Rectal smooth muscle tissue (tissue), 1 donor: Measurements from ENCODE around the gene DKC1.
A peak's percentile ranks its signal among the peaks of the same experiment; 100 is the strongest.

Experiments
- H3K27ac ChIP-seq: one replicate; pipeline ENCODE4 v1.7.0; 2013; ENCODE audit warnings: low read depth, low read length, inconsistent platforms
- H3K27me3 ChIP-seq: one replicate; pipeline ENCODE4 v1.7.0; 2013; ENCODE audit warnings: low read length; ENCODE audit not compliant: control insufficient read depth, insufficient read depth
- H3K36me3 ChIP-seq: one replicate; pipeline ENCODE4 v1.7.0; 2013; ENCODE audit warnings: low read length; ENCODE audit not compliant: control insufficient read depth, insufficient read depth
- H3K4me1 ChIP-seq: one replicate; pipeline ENCODE4 v1.7.0; 2013; ENCODE audit warnings: low read length; ENCODE audit not compliant: control insufficient read depth, insufficient read depth
- H3K4me3 ChIP-seq: one replicate; pipeline ENCODE4 v1.7.0; 2013; ENCODE audit warnings: low read length
- H3K9ac ChIP-seq: one replicate; pipeline ENCODE4 v1.7.0; 2013; ENCODE audit warnings: low read length

DKC1 gene

GRCh38 chrX:154762537-154763296 lies at the start of gene DKC1:
Gene DKC1, plus strand, starts transcription at chrX:154762864. Its CDS starts 102 bp downstream, at chrX:154762966.
- Histone ChIP-seq H3K27ac (peak within 1 kb of the TSS; percentile 52), H3K4me1 (no peaks in the 10 kb centered on the region), H3K27me3 (no peaks in the 10 kb centered on the region), H3K4me3 (peak within 1 kb of the TSS; percentile 71), H3K36me3 (peaks cover 9% of the 10 kb centered on the region), H3K9ac (no peak within 1 kb of the TSS)

GRCh38 chrX:154714925-154715324 lies 47.7 kb upstream of the DKC1 start:
- Histone ChIP-seq H3K4me3 (no peak overlapping the region), H3K27ac (no peak overlapping the region), H3K4me1 (no peaks in the 10 kb centered on the region), H3K27me3 (no peaks in the 10 kb centered on the region), H3K36me3 (no peaks in the 10 kb centered on the region), H3K9ac (no peak overlapping the region)

GRCh38 chrX:154715825-154716224 lies 46.8 kb upstream of the DKC1 start:
- no peaks in the 10 kb centered on the region for H3K4me1 ChIP-seq
- H3K27ac ChIP-seq, result no peak overlapping the region
- no peak overlapping the region for H3K9ac ChIP-seq
- no peak overlapping the region for H3K4me3 ChIP-seq
- H3K36me3 ChIP-seq, result no peaks in the 10 kb centered on the region
- no peaks in the 10 kb centered on the region for H3K27me3 ChIP-seq

- H3K27ac ChIP-seq, result no peak overlapping the region
- no peaks in the 10 kb centered on the region for H3K36me3 ChIP-seq
- H3K4me1 ChIP-seq, result no peaks in the 10 kb centered on the region
- H3K4me3 ChIP-seq, result no peak overlapping the region
- H3K27me3 ChIP-seq, result no peaks in the 10 kb centered on the region
- H3K9ac ChIP-seq, result no peak overlapping the region
Observed at GRCh38 chrX:154717824-154718223, 44.8 kb upstream of the DKC1 start.

- Histone ChIP-seq H3K9ac (no peak overlapping the region), H3K27ac (no peak overlapping the region), H3K36me3 (no peaks in the 10 kb centered on the region), H3K27me3 (no peaks in the 10 kb centered on the region), H3K4me3 (no peak overlapping the region), H3K4me1 (no peaks in the 10 kb centered on the region)
Observed at GRCh38 chrX:154718616-154719015, 44.0 kb upstream of the DKC1 start.

DNA sequence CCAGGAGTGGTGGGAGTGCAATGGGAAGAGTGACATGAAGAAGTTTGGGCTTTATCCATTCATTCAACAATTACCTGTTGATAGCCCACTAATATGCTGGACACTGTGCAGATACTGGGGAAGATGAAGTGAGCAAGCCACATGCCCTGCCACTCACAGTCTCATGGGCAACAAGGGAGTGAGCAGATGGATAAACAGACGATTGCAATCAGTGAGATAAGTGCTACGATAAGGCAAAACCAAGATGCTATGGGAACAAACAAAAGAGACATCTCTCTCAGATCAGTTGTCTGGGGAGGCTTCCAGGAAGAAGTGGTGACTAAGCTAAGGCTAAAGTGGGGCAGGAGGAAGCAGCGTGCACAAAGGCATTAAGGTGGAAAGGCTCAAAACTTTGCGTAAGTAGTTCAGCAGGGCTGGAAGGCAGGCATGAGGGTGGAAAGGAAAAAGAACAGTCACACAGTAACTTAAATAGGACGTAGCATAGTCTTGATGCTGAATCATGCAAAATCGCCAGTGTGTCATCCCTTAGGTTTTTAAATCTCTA lies 43.5 kb upstream of the DKC1 start:
- no peaks in the 10 kb centered on the region for H3K4me1 ChIP-seq
- H3K9ac ChIP-seq, result no peak overlapping the region
- H3K27ac ChIP-seq, result no peak overlapping the region
- no peak overlapping the region for H3K4me3 ChIP-seq
- H3K36me3 ChIP-seq, result no peaks in the 10 kb centered on the region
- no peaks in the 10 kb centered on the region for H3K27me3 ChIP-seq

- no peaks in the 10 kb centered on the region for H3K4me1 ChIP-seq
- H3K27me3 ChIP-seq, result no peaks in the 10 kb centered on the region
- no peak overlapping the region for H3K9ac ChIP-seq
- H3K36me3 ChIP-seq, result no peaks in the 10 kb centered on the region
- no peak overlapping the region for H3K27ac ChIP-seq
- H3K4me3 ChIP-seq, result no peak overlapping the region
Observed at GRCh38 chrX:154720067-154720466, 42.6 kb upstream of the DKC1 start.

DNA sequence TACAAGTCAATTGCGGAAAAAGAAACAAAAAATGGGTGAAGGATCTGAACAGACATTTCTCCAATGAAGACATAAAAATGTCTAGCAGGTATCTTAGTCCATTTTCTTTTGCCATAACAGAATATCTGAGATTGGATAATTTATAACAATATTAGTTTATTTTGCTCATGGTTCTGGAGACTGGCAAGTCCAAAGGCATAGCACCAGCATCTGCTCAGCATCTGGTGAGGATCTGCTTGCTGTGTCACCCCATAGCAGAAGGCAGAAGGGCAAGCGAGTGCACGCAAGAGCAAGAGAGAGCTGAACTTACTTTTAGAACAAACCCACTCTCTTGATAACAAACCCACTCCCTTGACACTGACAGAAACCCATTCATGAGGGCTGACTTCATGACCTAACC lies 41.5 kb upstream of the DKC1 start:
- no peaks in the 10 kb centered on the region for H3K4me1 ChIP-seq
- H3K36me3 ChIP-seq, result no peaks in the 10 kb centered on the region
- no peak overlapping the region for H3K9ac ChIP-seq
- no peak overlapping the region for H3K27ac ChIP-seq
- H3K27me3 ChIP-seq, result no peaks in the 10 kb centered on the region
- no peak overlapping the region for H3K4me3 ChIP-seq

DNA sequence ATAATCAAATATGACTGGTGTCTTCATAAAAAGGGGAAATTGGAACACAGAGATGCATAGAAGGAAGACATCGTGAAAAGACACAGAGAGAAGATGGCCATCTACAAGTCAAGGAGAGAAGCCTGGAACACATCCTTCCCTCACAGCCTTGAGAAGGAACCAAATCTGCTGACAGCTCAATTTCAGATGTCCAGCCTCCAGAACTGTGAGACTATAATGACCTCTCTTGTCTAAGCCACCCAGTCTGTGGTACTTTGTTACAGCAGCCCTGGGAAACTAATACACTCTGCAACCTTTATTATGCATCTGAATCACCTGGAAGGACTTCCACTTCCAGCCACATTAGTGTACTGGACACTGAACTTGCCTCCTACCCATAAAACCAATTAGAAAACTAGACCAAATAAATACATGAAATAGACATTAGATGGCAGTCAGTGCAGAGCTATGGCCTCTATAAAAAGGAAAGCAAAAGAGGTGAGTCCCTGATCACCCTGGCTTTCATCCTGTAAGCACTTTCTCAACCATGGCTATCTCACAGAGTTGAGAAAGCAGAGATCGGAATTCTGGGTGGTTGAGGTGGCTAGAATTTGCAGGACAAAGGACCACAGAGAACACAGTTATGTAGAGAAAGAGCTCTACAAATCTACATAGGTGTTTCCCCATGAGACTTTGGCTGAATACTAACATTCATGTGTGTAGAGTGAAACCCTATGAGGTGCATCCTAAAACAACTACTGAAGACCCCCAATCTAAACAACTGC lies 37.5 kb upstream of the DKC1 start:
- H3K9ac ChIP-seq, result no peak overlapping the region
- H3K27me3 ChIP-seq, result no peaks in the 10 kb centered on the region
- H3K4me1 ChIP-seq, result peaks cover 17% of the 10 kb centered on the region
- no peaks in the 10 kb centered on the region for H3K36me3 ChIP-seq
- H3K4me3 ChIP-seq, result no peak overlapping the region
- no peak overlapping the region for H3K27ac ChIP-seq

DNA sequence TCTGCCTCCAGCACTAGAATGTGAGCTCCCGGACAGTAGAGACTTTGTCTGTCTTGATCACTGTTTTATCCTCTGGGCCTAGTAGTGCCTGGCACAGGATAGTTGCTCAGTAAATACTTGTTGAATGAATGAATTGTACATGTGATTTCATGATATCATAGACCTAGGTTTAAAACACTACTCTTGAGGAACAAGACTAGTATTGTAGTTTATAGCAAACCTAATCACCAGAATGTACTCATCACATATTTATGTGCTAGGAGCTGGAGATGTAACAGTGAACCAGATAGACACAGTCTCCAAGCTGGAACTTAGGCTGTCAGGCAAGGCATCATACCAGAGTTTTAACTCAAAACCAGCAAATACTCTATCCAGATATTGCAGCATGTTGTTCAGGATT lies 35.2 kb upstream of the DKC1 start:
- H3K27me3 ChIP-seq, result no peaks in the 10 kb centered on the region
- no peak overlapping the region for H3K9ac ChIP-seq
- H3K36me3 ChIP-seq, result no peaks in the 10 kb centered on the region
- H3K4me1 ChIP-seq, result peaks cover 22% of the 10 kb centered on the region
- H3K4me3 ChIP-seq, result no peak overlapping the region
- peak overlapping the region; percentile 41 for H3K27ac ChIP-seq

DNA sequence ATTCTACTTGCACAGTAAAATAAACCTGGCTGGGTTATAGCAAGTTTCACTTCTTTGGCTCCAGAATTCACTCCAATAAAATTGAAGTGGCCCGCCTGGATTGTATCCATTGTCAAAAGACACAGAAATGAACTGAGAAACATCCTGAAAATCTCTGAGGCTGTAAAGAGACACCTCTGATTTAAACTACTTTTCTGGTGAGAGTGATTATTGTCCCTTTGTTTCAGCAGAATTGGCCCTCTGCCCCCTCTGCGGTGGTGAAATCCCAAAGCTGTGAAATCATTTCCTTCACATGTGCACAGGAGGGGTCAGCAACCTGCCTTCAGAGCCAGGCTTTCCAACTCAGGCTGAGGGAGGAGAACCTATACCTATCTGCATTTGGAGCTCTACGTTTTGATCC lies 34.8 kb upstream of the DKC1 start:
- Histone ChIP-seq H3K4me1 (peaks cover 22% of the 10 kb centered on the region), H3K27ac (peak overlapping the region; percentile 41), H3K36me3 (no peaks in the 10 kb centered on the region), H3K9ac (no peak overlapping the region), H3K27me3 (no peaks in the 10 kb centered on the region), H3K4me3 (no peak overlapping the region)

- Histone ChIP-seq H3K27me3 (no peaks in the 10 kb centered on the region), H3K36me3 (no peaks in the 10 kb centered on the region), H3K9ac (no peak overlapping the region), H3K4me1 (peaks cover 22% of the 10 kb centered on the region), H3K27ac (peak overlapping the region; percentile 41), H3K4me3 (no peak overlapping the region)
Observed at GRCh38 chrX:154728431-154729190, 34.1 kb upstream of the DKC1 start.
